HL-60/S4 (cell line): ENCODE data around the gene CNN3.

Experiments
- in situ Hi-C: fragments of 300-500 bp; cut with MboI; formaldehyde crosslinking; loops from 2 replicates; pipeline ENCODE4 v1.14.3; 2022; ENCODE audit warnings: low sequenced_read_pairs

Gene CNN3

DNA sequence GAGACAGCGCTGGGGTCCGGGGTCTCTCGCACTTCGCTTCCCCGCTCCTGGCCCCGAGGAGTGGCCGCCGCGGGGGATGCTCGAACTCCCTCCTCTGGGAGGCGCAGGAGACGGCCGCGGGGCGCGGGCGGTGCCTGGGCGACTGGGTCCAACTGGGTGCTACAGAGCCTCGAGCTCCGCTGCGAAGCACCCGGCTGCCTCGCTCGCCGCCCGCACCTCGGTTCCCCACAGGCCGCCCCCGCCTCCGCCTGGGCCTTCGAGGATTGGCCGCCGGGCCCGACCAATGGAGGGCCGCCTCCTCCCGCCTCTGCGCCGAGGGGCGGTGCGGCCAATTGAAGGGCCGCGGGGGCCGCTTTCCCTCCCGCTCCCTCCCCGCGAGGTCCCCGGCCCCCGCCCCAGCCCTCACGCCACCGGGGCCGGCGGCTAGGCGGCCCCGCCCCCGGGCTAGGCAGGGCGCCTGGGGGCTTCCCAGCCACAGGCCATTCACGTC, at the start of gene CNN3:
CNN3 (minus strand) TSS at position 196 of the 490 bp plus-strand sequence. CDS start 216 bp downstream, outside the sequence.
- in situ Hi-C loops: no loop called here

DNA sequence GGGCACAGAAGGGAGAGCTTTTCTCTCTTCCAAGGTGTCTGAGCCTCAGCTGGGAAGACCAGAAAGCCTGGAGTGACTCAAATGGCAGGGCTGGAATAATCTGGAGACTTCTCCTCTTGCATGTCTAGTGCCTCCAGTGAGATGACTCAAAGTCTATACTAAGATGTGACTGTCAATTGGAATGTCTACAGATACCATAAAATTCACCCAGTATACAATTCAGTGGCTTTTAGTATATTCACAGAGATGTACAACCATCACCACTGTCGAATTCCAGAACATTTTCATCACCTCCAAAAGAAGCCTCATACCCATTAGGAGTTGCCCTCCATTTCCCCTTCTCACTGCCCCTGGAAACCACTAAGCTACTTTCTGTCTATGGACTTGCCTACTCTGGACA, 47.9 kb upstream of the CNN3 start:
- in situ Hi-C loops: no loop called here

DNA sequence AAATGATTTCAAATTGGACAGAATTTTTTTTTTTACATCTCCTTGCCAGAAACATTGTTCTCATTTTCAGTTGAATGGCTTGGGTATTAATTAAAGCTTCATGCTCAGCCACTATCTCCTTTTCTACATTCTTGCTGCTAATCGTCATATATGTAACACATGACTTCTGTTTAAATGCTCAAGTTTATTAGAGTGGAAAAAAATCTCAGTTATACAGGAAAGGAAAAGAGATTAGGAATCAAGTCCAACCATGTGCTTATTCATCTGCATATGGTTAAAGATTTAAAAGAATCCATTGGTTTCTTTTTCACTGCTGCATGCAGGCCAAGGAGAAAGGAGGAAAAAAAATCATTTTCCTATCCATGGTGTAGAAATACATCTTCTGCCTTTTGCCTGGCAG, 47.3 kb upstream of the CNN3 start:
- in situ Hi-C loops: no loop called here

DNA sequence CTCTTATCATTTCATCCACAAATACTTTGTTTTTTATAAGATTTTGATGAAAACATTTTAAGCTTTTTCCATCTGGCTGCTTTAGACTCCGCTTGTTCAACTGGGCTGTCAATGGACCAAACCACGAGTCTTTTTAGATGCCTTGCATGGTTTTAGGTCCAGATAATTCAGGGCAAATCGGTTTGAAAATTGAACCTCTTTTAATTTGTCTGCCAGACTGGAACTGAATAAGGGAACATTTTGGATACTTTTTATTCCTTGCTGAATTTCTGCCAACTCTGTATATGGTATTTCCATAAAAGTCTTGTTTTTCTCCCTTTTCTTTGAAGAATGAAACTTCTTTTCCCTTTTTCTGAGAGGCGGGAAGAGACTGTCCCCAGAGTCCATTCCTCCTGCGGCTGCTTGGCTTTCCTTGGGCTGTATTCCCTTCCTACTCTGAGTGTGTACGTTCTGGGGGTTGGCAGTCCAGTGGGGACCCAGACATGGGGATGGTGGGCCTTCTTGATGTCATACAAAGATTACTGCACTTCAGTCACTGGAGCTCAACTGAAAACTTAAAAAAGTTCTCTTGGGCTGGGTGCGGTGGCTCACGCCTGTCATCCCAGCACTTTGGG, 46.5 kb upstream of the CNN3 start:
- in situ Hi-C loops: no loop called here

DNA sequence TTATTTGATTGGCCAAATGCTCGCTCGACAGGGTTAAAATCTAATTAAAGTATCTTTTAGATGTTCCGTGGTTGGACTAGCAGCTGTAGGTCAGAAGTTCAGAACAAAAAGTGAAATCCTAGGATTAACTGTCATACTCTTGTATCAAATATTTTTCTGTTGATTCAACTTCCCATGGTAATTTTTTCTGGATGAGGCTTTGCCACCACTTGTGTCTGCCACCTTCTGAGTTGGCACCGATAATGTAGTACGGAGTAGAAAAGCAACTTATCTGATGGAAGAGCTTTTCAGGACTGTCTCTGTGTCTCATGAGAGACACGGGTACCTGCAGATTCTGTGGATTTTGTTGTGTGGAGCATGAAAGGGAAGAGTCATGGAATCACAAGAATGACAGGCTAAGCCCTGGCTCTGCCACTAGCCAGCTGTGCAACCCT, 44.6 kb upstream of the CNN3 start:
- in situ Hi-C loops: no loop called here

DNA sequence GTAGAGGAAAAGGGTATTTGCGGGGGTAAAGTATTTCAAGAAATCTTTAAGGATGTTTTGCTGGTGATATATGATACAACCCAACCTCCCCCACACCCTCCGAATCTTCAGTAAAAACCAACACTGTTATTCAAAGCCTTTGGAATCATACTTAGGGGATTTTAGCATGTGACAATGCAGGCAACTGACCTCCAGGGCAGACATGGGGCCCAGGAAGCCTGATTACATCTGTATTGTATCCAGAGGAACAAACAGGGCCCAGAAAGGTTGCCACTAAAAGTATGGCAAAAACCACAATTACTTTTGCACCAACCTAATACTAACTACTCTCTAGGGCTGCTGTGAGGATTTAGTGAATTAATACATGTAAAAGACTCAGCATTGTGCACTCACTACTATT, 43.9 kb upstream of the CNN3 start:
- in situ Hi-C loops: no loop called here

DNA sequence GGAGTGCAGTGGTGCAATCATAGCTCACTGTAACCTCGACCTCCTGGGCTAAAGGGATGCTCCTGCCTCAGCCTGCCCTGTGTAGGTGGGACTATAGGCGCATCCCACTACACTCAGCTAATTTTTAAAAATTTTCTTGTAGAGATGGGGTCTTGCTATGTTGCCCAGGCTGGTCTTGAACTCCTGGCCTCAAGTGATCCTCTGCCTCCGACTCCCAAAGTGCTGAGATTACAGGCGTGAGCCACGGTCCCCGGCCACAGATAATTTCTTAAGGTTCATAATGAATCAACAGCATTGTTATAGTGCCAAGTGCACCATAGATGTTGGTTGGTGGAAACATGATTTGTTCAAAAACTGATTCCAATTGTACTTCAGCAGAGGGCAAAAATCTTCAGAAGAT, 42.2 kb upstream of the CNN3 start:
- in situ Hi-C loops: no loop called here

DNA sequence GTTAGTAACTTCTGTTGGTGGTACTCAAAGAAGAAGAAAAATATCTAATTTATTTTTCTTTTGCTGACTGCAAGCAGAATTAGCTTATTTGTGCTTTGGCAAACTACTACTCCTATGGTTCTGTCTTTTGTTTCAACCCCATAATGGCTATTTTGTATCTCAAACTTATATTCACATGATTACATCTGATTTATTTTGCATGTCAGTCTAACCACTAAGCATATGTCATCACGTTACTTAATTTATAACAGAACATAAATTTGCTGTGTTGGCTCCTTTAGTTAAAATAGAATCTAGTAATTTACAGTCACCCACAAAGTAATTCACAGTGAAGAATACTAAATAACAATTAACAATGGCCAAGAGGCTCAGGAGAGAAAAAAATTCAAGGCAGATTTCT, 39.1 kb upstream of the CNN3 start:
- in situ Hi-C loops: no loop called here

DNA sequence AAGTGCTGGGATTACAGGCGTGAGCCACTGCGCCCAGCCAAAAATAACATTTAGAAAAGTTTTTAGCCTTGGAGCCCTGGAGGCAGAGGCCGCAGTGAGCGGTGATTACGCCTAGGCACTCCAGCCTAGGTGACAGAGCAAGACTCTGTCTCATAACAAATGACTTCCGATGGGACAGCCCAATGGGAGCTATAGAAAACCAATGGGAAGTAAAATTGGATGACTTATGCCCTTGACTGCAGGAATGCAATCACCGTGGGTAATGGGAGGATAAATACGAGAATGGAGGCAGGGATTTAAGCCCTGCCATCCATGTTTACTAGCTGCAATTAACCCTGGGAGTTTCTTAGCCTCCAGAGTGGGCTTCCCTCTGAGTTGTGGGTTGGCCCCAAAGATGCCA, 37.0 kb upstream of the CNN3 start:
- in situ Hi-C loops: no loop called here

DNA sequence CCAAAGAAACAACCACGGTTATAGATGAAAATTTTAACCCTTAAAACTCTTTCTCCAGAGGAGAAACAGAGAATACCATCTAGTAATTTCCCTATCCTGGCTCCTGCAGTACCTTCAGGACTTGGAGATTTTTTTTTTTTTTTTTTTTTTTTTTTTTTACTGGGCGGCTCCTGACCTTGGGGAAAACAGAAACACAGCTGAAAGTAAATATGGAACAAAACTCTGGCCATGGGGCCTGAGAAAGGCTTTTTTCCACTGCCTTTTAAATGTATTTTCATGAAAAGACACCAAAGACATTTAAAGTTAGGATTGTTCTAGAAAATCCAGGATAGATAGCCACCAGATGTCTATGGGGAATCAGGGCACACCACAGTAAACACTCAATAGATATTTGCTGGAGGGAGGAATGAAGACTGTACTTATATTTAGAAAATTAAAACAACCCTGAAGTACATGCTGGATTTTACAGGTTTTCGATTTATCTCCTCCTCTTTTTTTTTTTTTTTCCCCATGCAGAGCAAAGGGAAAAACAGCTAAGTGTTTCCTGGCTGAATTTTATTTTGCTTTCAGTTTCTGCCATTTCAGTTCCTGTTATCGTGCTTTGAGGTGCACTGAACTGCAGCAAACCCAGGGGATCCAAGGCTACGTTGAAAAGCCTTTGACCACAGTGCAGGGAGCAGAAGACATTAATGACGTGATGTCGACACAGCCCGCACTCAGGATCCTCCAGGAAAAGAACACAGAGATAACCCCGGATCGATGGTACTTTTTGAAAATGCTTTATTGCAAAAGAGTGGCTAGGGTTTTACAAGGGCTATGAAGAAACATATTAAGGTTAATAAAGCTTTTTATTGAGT, 35.7 kb upstream of the CNN3 start:
- in situ Hi-C loops: no loop called here

DNA sequence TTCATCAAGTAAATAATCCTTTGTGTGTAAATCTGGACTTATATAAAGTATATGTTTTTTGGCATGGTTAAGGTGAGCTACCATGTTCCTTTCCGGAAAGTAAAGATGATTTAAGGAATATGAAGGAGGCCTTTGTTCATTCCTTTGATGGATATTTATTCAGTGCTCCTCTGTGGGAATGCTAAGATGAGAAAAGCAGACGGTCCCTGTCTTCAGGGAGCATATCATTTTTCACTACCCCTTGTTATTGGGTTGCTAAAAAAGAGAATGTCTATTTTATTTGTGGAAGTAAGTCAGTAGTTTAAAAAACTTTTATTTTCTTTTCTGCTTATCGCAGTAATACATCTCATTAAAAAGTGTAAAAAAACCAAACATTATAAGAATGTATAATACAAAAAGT, 35.1 kb upstream of the CNN3 start:
- in situ Hi-C loops: no loop called here

DNA sequence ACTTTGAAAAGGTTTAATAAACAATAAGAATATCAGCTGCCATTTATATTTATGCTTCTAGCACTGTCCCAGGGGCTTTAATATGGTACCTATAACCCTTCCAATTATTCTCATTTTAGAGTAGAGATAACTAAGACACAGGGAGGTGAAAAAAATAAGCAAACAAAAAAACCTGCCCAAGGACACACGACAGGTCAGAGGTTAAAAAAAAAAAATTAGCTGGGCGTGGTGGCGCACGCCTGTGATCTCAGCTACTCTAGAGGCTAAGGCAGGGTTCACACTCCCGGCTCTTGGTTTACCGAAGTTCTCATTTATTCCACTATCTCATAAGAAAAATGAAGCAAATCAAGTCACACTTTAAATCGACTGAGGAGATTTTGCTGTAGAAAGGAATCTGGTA, 34.7 kb upstream of the CNN3 start:
- in situ Hi-C loops: no loop called here

DNA sequence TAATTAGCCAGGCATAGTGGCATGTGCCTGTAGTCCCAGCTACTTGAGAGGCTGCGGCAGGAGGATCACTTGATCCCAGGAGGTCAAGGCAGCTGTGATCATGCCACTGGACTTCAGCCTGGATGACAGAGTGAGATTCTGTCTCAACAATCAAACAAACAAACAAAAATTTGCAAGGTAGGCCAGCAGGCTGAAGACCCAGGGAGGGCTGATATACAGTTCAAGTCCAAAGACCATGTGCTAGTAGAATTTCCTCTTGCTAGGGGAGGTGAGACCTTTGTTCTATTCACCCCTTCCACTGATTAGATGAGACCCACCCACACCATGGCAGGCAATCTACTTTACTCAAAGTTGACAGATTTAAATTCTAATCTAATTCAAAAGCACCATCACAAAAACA, 31.2 kb upstream of the CNN3 start:
- in situ Hi-C loops: no loop called here

DNA sequence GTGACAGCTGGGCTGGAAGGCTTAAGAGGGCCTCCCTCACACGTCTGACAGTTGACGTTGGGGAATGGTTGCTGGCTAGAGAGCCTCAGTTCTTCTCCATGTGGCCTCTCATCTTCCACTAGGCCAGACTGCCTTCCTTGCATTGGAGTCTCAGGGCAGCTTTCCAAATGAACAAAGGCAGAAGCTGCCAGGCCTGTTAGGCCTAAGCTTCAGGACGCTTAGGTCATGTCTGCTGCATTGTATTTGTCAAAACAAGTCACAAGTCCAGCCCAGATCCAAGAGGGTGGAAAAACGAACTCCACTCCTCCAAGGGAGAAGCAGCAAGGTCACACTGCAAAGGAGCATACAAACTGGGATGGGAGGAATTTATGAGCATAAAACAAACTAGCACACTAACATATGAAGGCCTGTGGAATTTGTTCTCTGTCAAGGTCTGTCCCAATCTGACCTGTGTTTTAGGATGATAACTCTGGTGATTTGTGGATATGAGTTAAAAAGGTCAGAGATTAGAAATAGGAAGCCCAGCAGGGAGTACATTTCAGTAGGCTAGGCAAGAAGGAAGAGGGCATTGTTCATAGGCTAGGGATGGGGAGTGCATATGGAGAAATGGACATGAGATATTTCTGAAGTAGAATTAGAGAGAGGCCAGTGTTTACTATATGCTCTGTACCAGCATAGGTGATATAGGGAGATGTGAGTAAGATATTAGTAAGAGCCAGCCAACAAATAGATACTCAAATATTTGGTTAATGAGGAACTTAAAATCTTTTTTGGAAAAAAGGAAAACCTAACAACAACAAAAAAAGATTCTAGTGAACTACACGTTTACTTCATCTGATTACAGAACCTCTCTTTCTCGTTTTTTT, 29.1 kb upstream of the CNN3 start:
- in situ Hi-C loops: no loop called here

DNA sequence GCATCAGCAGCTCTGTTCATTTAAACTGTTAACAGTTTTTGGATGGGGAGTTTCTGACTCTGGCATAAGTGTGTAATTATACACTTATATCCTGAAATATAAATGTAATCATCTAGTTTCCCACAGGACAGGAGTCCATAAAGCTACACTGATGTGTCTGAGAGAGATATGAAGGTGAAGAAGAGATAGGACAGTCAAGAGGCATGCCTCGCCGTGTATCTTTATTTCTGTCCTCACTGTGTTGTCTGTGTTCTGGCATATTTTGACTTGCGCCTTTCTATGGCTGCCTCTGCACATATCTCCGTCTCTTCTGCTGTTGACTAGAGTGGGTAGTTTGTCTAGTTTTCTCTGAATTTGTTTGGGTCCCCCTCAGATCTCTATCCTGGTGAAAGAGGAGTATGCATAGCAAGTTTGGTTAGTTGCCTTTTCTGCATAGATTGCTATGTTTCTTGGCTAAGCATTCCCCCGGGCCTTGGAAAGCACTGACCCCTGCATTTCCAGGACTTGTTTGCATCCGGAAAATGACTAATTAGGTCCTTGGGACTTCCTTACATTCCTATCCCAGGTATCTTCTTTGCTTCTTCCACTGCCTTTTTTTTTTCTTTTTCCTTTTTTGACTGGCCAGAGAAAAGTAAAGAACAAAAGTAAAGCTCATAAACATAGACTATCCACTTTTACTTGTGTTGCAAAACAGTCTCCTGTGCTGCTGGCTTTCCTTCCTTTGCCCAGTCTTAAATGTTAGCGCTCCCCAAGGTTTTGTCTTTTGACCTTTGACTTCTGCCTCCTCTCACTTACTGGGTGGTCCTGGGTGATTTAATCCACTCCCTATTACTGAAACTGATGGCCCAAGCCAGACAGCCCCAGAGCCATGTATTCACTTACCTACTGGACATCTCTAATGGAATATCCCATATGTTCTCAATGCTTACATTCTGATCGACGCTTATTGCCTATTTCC, 27.6 kb upstream of the CNN3 start:
- in situ Hi-C loops: no loop called here

DNA sequence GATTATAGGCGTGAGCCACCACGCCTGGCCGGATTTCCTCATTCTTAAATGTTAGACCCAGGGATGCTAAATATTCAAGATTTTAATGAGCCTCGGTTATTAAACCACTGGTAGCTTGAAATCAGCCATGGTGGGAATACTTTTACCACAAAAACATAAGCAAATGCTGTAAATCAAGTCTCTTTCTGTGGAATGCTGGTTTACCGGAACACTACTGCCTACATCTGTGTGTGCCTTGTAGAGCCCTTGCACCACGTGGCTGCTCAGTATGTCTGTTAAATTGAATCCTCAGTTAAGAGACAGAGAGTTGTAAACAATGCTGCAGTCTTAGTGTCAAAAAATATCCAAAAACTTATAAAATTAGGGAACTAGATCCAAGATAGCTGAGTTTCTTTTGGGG, 26.8 kb upstream of the CNN3 start:
- in situ Hi-C loops: no loop called here

DNA sequence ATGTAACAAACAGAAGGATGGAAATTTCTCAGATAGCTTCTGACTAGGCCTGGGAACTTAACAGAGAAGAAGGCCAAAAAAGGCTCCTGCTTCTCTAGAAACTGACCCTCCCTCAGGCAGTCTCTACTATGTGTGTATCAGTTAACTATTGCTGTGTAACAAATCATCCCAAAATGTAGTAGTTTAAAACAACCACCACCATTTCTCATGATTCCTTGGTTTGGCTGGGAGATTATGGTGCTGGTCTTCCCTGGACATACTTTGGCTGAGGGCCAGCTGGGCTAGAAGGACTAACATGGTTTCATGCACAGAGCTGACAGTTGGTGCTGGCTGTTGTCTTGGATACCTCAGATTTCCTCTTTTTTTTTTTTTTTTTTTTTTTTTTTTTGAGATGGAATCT, 26.2 kb upstream of the CNN3 start:
- in situ Hi-C loops: no loop called here

DNA sequence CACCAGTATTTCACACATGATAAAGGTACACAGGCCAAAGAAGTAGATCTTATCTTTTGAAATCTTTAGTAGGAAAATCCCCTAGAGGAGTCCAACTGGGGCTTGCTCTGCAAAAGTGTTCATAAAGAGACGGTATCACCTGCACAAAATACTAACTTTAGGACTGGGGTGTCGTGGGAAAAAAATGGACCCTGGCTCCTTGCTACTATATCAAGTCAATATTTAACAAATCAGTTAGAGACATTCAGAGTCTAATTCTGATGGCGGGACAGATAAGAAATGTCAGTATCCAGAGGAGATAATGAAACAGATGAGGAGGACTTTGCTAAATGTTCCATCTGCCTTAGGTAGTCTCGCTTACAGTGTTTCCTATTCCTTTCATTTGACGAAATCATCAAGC, 25.6 kb upstream of the CNN3 start:
- in situ Hi-C loops: no loop called here

DNA sequence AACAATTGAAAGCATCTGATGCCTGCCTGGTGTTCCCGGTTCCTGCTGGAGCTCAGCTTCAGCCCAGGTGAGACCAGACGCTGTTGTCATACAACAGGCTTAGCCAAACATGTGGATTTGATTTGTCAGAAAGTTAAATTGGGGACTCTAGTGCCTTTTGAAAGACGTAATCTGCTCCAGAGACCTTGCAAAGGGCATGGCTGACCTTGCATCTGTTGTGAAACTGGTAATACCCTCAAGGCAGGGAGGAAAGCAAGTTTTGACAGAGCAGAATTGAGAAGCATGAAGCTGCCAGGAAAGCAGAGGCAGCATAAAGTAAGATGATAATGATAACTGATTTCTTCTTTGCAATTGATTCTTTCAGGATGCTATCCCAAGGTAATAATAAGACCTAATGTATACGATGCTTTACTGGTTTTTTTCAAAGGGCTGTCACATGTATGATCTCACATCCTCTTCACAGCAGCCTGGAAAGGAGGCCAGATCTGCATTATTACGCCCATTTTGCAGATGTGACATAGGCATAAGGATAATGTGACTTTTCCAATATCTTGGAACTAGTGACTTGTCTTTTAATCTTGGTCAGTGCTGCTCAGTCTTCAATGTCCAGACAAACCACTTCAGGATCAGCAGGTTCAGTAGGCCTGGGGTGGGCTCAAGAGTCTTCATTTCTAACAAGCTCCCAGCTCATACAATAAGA, 24.7 kb upstream of the CNN3 start:
- in situ Hi-C loops: no loop called here

DNA sequence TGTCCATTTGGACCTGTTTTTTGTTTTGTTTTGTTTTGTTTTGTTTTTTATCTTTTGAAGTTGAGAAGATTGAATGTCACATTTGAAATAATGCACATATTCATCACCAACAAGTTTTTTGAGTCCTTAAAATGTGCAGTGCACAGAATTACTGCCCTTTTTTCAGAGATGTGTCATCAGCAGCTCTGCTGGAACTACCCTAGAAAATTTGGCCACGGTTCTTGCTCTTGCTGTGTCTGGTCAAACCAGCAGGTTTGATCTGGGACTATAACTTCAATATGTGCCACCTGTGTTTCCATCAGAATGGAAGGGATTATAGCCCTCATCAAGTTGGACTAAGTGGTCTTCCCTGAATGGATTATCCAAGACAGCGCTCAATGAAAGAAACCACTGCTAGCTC, 24.1 kb upstream of the CNN3 start:
- in situ Hi-C loops: no loop called here
